Suppressor macrophage treated with lipopolysaccharide for 4 hours (primary cell): ENCODE data around the gene ECE1.
A peak's percentile ranks its signal among the peaks of the same experiment; 100 is the strongest.

Experiments used
- DNase-seq: peaks from one replicate; pipeline ENCODE4 v3.0.0-alpha.2; 2020

The ECE1 gene

DNA sequence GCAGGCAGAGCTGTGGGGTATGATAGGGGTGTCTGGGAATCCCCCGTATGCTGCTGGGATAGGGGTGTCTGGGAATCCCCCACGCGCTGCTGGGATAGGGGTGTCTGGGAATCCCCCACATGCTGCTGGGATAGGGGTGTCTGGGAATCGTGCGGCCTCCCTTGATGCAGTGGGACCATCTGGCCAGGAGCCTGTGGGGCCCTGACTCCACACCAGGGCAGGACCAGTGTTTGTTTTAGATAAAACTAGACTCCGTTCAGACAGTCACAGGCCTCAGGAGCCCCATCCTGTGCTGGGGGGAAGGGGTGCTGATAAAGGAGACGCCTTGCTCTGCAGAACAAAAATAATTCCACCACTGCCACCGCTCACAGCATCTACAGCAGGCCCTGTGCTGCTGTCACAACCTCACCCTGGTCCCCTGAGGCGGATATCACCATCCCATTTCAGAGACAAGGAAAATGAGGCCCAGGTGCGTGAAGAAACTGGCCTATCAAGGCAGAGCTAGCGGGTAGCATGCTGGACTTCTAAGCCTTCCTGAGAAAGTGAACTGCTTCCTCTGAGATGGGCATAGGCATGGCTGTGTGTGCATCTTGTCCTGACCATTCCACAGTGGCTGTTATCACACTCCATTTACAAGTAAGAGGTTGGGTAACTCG lies 24.0 kb downstream of the ECE1 start:
- no peak for DNase-seq

DNA sequence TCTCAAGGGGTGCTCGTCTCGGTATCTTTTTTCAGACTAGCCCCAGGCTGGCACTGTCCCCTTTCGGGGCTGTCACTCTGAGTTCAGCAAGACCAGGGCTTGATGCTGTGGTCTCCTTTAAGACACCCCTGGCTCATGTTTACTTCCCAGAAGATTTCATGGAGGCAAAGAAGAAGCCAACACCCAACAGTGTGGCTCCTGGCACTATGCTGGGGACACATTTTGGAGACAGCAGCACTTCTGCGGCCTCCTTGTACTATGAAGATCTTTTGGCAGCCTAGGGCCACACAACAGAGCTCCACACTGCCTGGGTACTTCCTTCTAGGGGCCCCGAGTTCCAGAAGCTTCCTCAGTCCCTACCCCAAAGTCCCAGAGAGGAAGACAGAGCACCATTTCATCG lies 24.6 kb downstream of the ECE1 start:
- DNase-seq: no peak

DNA sequence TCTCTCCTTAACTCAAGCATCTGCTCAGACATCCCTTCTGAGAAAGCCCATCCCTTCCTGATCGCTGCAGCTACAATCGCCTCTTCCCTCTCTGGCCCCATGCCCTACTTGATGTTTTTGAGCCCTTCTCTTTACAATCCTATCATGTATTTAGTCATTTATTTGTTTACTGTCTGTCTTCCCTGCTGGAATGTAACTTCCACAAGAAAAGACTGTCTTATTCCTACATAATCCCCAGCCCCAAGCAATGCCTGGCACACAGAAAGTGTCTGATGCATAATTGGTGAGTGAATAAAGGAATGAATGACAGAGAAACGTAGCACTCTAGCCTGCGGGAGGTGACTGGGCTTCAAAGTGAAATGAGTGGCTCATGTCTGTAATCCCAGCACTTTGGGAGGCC lies 25.4 kb downstream of the ECE1 start:
- DNase-seq: no peak

DNA sequence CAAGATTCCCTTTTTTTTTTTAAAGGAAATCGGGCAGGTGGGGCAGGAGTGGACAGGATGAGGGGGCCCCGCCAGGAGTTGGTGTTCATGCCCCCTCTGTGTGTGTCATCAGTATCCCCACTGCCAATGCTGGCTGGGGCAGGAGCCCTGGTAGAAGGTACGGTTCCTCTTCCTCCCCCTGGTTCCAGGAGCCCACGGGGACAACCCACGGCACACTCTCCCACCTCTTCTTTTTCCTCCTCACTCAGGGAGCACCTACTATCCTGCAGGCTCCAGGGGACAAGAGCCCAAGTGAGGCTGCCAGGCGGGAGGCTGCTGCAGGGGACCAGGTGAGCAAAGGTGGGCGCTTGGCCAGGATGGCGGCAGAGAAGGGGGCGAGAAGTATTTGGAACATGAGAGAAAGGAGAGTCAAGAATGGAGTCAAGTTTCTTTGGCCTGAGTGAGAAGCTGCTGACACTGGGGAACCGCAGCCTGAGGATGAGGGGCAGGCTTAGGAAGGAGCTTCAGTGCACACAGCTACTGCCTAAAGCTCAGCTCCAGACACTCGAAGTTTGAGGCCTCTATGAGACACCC lies 26.5 kb downstream of the ECE1 start:
- no peak for DNase-seq

DNA sequence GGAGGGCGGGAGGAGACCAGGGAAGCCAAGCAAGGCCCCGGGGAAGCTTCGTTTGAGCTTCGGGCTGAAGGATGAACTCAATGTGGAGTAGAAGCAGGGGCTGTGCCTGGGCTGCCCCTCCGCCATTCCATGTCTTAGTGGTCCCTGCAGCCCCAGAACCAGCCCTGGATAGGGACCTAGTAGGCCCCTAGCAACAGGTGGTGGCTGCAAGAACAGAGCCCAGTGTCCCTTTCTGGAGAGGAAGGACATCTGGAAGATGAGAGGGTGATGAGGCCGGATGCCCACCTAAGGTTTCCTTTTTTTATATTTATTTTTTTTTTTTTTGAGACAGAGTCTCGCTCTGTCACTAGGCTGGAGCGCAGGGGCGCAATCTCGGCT lies 27.2 kb downstream of the ECE1 start:
- no peak for DNase-seq

DNA sequence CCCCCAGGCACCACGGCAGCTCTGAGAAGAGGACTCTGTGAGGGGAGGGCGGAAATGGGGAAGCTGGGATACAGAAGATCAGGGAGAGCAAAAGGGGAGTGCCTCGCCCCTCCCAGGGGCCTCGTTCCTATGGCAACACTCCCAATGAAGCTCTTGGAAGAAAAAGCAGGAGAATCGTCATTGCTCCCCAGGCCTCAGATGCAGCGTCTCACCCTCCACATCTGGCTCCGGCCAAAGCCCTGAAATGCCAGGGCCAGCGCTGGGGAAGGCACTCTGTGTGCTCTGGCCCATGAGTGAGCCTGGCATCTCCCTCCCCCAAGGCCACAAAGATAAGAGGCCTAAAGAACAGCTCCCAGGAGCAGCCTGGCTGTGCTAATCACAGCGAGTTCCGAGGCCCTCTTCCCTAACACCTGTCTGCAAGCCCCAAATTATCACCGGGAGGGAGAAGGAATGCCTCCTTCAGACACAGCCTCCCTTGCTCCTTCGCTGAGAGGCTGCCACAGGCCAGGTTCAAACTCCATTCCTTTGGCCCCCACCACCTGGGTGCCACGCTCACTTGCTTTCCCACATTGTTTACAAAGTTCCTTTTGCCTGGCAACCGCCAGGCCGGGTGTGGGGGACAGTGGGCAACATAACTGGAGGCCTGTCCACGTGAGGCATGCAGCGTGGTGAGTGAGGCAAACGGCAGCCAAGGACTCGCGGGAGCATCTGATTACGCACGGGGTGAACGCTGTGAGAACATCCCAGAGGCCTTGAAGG lies 27.8 kb downstream of the ECE1 start:
- DNase-seq: peak; percentile 34

DNA sequence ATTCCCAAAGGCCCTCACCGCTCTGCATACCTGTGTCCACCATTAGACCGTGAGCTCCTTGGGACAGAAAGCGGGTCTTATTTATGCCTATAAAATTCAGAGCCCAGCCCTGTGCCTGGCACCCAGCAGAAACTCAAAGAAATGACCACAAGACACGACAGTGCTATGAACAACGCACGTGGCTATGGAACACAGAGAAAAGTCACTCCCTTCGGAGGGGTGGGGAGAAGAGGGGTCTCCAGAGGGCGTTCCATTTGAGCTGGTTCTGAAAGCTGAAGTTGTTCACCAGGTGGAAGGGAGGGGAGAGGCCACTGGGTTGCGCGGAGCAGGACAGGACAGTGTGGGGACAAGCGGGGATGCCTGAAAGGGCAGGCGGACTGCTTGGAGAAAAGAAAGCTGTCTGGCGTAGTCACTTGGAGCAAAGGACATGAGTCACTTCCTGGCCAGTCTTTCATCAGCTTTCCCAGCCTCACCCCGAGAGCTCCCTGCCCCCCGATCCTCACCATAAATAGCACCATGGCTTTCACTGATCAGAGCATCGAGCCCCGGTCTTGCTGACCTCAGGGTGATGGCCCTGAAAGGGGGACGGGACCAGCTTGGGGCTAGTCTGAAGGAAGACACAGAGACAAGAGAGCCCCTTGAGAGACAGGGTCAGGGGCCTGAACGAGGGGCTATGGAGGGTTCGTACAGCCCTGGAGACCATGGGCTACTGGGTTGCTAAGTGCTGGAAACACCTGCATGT lies 28.5 kb downstream of the ECE1 start:
- peak; percentile 83 for DNase-seq

DNA sequence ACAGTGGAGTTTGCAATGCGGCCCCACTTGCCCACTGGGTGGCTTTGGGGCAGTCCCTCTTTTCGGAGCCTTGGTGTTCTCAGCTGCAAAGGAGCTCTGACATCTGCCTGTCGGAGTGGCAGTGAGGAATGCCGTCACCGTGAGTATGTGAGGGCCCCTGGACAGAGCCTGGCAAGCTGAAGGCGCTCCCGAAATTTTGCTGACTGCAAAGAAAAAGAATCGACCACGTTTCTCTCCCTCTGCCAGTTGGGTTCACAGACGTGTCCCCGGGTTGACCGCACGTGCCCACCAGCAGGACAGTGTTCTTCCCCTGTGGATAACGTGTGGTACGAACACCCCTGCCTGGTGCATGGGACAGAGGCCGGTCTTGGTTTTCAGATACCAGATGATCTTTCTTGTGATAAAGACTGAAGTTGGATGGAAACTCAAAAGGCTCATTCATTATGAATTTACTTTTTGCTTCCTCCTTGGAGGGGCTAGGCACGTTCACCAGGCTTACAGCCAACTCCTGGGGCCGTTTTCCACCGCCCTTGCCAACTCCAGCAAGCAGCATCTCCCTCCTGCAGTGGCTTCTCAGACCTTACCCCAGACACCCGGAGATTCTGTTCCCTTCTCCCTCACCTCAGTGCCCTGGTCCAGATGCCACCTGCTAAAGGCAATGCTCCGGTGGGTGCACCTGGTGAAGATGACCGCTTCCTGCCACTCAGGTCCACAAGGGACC lies 29.7 kb downstream of the ECE1 start:
- DNase-seq: no peak

DNA sequence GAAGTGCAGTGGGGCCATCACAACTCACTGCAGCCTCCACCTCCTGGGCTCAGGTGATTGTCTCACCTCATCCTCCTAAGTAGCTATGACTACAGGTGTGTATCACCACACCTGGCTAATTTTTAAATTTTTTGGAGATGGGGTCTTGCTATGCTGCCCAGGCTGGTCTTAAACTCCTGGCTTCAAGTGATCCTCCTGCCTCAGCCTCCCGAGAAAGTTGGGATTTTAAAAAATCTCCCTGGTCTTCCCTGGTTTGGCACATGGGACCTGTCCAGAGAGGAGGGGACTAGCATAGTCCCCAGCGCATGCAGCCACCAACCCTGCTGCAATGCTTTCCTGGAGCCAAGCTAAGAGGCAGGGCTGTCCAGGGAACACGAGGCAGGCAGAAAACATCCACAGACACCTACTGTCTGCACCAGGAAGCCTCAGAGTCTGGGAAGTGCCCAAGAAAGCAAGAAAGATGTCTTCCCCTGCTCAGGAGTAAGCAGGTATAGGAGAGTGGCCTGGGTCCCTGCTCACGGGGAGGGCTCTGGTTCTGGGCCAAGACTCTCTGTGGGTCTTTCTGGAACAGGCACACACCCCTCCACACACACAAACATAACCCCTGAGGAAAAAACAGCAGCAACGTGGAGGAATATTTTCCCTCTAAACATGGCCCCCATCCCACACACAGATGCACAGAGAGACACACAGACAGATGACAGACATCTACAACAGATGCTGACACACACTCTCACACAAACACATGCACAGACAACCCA lies 30.8 kb downstream of the ECE1 start:
- no peak for DNase-seq

DNA sequence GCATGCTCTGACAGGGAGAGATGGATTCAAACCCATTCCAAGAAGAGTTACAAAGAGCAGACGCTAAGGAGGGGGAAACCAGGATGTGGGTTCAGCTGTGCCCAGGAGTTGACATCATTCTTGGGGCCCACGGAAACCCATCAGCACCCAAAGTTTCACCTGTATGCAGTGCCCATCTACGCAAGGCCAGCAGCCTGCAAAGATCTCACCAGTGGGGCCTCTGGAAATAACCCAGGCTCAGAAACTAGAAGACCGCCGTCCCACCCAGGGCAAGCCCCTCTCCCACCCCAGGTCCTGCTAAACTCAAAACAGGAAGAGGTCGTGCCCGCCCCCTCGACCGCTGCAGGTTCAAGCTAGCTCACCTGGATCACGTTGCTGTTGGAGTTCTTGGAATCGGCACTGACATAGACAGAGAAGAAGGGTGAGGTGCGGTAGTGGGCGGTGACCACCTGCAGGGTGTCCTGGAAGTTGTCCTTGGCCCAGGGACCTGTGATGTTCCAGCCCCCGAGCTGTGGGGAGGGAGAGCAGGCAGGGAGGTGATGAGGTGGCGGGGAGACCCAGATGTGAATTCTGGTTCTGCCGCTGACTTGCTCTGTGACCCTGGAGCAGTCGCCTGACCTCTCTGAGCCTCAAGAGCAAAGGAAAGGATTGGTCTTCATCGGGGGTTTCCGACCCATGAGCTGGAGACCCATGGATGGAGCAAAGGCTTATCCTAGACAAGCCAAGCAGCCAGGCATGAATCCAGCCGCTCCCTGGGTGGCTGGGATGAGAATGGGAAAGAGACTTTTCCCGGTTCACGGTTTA lies 31.7 kb downstream of the ECE1 start:
- no peak for DNase-seq

DNA sequence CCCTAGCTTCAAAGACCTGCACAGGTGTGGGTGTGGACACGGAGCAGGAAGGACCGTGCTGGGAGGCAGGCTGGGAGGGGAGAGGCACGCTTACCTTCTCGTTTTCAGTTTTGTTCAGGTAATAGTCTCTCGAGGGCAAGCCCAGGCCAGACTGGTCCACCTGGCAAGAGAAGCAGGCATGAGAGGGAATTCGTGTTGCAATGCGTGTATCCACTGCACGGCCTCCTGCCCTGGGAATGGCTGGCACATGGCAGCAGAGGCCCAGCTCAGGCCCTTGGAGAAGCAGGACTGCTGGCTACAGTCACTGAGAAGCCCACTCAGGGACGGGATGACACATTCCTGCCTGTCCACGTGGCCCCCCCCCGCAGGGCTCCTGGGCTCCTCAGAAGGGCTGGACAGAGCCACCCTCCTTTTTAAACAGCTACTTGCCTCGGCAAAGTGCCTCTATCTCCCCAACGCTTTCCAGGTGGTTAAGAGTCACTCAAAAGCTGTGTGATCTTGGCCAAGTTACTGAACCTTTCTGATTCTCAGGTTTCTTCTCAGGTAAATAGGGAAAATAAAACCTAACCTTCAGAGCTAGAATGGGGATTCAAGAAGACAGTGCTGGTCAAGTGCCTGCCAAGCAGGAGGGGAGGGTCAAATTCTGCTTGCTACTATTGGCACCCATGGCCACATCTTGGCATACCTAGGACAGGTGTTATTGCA lies 32.7 kb downstream of the ECE1 start:
- DNase-seq: no peak

DNA sequence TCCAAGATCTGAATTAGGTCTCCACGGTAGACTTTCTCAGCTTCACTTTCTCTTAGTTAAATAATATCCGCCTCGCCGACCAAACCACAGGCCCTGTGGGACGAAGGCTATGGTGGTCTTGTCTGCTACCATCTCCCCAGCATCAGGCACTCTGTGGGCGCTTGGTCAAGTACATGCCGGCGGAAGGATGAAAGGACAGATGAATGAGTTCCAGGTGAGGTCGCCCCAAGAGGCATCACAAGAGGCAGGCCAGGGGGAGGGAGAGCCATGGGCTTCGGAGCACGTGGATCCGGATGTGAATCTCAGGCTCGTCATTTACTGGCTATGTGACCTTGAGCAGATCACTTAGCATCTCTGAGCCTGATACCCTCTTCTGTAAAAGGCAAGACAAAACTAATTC lies 33.5 kb downstream of the ECE1 start:
- DNase-seq: no peak

DNA sequence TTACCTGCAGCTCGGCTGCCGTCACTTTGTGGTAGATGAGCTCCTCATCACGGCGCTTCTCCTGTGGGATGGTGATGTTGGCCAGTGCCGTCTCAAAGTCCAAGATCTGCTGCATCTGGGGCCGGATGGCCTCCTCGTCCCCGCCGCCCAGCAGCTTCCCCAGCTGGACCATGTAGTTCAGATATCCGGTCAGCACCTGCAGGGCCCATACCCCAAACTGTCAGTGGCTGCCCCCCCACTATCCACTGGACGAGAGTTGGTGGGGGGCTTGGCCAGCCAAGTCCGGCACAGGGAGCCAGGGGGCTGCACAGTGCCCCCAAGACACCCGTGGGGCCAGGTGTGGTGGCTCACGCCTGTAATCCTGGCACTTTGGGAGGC lies 34.3 kb downstream of the ECE1 start:
- DNase-seq: no peak

DNA sequence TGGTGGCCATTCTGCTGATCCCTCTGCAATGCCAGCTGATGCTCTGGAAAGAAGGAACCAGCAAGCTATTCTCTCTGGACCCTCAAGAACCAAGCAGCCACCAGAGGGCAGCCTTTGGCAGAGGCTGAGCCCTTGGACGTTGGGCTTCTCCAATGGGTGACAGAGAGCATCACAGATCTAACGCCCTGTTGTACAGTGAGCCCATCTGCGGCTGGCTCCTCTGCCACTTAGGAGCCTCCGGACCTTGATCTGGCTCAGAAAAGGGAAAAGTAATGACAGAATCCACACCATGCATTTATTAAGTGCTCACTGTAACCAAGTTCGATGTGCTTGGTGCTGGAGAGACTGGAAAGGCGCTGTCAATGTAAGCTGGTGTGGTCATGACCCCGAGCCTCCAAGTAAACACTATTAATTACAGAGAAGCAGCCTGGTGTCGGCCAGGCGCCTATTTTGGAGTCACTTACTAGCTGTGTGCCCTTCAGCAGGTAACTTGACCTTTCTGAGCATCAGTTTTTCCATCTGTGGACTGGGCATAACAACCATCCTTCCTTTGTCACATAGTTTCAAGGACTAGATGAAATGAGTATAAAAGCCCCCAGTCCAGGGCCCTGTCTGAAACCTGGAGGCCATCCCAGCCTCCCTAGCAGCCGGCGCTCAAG lies 34.9 kb downstream of the ECE1 start:
- DNase-seq: peak; percentile 95

DNA sequence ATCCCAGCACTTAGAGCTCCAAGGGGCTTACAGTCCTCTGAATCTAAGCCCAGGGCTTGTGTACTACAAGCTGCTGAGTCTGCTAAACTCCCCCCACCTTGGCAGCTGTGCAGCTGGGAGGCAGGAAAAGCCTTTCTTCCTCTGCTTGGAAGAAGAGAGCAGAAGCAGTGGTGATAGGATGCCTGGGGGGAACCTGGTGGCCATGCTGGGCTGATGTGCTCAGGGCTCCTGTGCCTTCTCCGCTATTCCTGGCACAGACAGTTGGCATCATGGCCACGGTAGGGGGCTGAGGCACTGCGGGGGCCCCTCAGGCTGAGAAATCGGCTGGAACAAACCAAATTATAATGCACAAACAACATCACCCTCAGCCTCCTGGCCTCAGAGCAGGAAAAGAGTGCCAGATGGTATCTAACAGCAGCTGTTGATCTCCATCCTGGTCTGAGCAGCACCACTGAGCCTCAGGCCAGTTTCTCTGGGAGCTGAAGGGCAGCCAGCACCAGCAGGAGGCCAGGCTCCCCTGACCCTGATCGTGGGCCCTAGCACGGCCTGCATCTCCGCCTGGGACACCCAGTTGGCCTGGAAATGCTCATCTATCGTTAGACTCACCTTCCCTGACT lies 35.8 kb downstream of the ECE1 start:
- no peak for DNase-seq

DNA sequence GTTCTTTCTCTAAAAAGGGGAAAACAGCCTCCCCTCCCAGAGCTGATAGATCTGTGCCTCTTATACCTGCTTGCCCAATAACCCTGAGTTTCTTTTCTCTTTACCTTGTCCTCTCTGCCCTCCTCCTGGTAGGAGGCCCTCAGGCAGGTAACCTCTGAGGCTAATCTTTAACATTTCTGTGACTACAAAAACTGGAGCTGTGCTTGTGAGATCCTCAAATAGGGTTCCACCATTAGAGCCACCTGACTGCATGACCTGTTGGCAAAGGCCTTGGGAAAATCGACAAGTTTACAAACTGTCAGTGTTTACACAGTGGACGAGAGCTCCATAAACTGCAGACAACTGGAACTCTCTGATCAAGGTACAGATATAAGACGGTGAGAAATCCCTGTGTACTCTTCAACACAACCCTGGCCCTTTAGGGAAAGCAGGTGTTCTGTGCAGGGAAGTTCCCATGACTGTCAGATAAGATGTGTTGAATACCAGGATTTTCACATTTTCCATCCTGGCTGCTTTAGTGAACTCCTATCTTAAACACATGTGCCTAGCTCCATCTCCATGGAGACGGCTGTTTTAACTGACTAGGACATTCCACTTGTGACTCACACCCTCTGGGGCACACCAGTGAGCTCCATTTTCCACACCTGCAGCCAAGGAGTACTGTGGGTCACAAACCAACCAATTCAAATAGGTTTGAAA lies 38.3 kb downstream of the ECE1 start:
- DNase-seq: no peak

DNA sequence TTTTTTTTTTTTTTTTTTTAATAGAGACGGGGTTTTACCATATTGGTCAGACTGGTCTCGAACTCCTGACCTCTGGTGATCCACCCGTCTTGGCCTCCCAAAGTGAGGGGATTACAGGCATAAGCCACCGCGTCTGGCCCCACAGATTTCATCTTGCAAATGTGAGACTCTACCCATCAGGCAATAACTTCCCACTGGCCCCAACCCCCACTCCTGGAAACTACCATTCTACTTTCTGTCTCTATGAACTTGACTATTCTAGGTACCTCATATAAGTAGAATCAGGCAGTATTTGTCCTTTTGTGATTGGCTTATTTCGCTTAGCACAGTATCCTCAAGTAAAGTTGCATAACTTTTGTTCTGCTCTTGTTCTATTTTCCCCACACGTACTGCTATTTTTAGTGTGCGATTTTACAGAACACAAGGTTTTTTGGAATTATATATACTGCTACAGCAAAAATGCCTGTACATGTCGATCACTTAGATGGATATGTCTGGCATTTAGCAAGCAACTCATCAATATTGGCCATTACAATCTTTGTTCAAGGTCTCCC lies 40.2 kb downstream of the ECE1 start:
- DNase-seq: no peak

DNA sequence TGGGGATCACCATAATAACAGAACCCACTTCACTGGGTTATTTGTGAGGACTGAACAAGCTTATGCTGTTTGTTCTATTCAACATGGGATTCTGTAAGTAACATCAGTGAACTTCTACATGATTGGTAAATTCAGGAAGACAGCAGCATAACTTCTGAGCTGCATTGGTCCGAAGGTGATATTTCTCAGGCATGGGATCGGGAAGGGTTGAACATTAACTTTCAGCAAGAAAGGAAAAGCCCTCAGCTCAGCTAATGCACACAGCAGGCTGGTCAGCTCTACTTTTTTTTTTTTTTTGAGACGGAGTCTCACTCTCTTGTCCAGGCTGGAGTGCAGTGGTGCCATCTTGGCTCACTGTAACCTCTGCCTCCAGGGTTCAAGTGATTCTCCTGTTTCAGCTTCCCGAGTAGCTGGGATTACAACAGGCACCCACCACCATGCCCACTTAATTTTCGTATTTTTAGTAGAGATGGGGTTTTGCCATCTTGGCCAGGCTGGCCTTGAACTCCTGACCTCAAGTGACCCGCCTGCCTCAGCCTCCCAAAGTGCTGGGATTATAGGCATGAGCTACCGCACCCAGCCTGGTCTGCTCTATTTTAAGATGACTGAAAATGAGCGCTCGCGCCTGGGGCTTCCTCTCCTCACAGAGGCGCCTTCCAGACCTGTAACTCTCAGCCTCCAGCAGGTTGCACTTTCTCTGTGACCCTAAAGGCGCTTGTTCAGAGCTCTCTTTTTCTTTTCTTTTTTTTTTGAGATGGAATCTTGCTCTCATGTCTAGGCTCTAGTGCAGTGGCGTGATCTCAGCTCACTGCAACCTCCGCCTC lies 42.2 kb downstream of the ECE1 start:
- no peak for DNase-seq
